A673 (cell line): ENCODE results near the gene FHL2.

Experiments used
- CTCF ChIP-seq: fragments of 300-800, 200-600 bp; sonication (generic); conservative IDR thresholded peaks from 2 replicates; pipeline ENCODE4 v1.5.1; 2017; ENCODE audit warnings: low read depth, mild to moderate bottlenecking, antibody characterized with exemption, low read length, moderate library complexity, mixed read lengths
- EZH2 ChIP-seq: fragments of 200-600 bp; sonication (generic); IDR thresholded peaks from 2 replicates; pipeline ENCODE4 v1.6.1; 2017; ENCODE audit warnings: borderline replicate concordance, low read depth, mild to moderate bottlenecking, mixed read lengths, antibody characterized with exemption, low read length; ENCODE audit not compliant: poor library complexity, severe bottlenecking

- TF ChIP-seq CTCF = no peak
- TF ChIP-seq EZH2 = no peak
Observed at GRCh38 chr2:105388971-105389381, 9.9 kb downstream of the FHL2 start.
